Activated T-helper 2 cell treated with anti-CD3 and anti-CD28 coated beads, Interferon-gamma antibody, Interleukin-2, Interleukin-4, amounts not matched to agents 10 μg/mL and 5 μg/mL and 100 μg/mL, durations not matched to agents 14 hours and 24 hours and 36 hours (primary cell): Measurements from ENCODE around the gene FMN1. TPM values are rescaled to one million over a fixed set of nuclear protein-coding genes. Genes with fewer than 3 reads are reported as not detected.

Experiments used
- DNase-seq: peaks from one replicate; pipeline ENCODE4 v3.0.0; 2021; ENCODE audit warnings: low spot score
- H3K27ac Mint-ChIP-seq: one replicate; pipeline ENCODE4 v1.8.0; 2021; ENCODE audit warnings: mixed read lengths
- H3K27me3 Mint-ChIP-seq: one replicate; pipeline ENCODE4 v1.8.0; 2021; ENCODE audit warnings: low read depth, mixed read lengths
- H3K36me3 Mint-ChIP-seq: one replicate; pipeline ENCODE4 v1.8.0; 2021; ENCODE audit warnings: low read depth, mixed read lengths
- H3K4me1 Mint-ChIP-seq: one replicate; pipeline ENCODE4 v1.8.0; 2021; ENCODE audit warnings: low read depth, mixed read lengths
- H3K4me3 Mint-ChIP-seq: one replicate; pipeline ENCODE4 v1.8.0; 2021; ENCODE audit warnings: low read depth, mild to moderate bottlenecking, moderate library complexity, mixed read lengths
- H3K9me3 Mint-ChIP-seq: one replicate; pipeline ENCODE4 v1.8.0; 2021; ENCODE audit warnings: mixed read lengths
- intact Hi-C: fragments of 100-400 bp; cut with micrococcal nuclease; formaldehyde crosslinking; loops from one replicate; pipeline ENCODE4 v1.15.1; 2023
- total RNA-seq: library from RNA; stranded (reverse); gene quantifications from 2 replicates; pipeline ENCODE4 v1.2.3, GENCODE V29; 2022

Gene FMN1
- total RNA-seq, 1 donor from 2014 or later: 0.02 TPM

GRCh38 chr15:33016405-33017024 is 178.0 kb downstream of the FMN1 start:
- Mint-ChIP-seq H3K9me3 (no peaks in the 10 kb centered on the region), H3K27ac (no peak overlapping the region), H3K4me3 (no peak overlapping the region), H3K36me3 (no peaks in the 10 kb centered on the region), H3K27me3 (no peaks in the 10 kb centered on the region), H3K4me1 (peaks cover 4% of the 10 kb centered on the region)
- intact Hi-C loops: no loop called here
- DNase-seq: no peak

GRCh38 chr15:33014586-33014985 is 179.9 kb downstream of the FMN1 start:
- DNase-seq: no peak
- Mint-ChIP-seq H3K4me3 (no peak overlapping the region), H3K4me1 (peaks cover 4% of the 10 kb centered on the region), H3K27ac (no peak overlapping the region), H3K27me3 (peaks cover under 1% of the 10 kb centered on the region), H3K9me3 (no peaks in the 10 kb centered on the region), H3K36me3 (no peaks in the 10 kb centered on the region)
- intact Hi-C loops: no loop called here

DNA sequence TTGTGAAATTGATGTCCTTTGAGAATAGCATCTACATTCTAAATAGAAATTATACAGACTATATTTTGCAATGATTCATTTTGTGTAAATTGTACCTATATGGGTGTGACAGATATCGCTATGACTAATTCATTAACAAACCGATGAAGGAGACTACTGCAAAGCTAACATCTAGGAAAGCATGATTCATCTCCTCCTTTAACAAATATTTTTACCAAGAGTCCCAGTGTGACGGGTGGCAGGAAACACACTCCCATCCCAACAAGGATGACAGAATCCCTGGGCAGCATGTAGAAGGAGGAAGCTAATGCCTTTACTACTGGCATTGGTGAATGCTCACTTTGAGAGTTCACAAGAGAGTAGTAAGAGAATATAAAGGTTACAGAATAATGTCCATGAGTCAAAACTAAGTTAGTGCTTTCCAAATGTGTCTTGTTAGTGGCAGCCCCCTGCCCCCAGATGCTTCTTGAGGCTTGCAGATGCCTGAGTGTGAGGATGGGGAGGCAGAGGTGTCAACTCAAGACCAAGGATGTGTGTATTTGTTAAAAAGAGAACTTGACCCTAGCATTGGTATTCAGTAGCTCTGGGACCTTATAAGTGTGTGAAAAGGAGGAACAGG is 180.6 kb downstream of the FMN1 start:
- peaks cover 4% of the 10 kb centered on the region for H3K27me3 Mint-ChIP-seq
- H3K9me3 Mint-ChIP-seq: no peaks in the 10 kb centered on the region
- no peak for DNase-seq
- H3K4me1 Mint-ChIP-seq: peaks cover 4% of the 10 kb centered on the region
- no peak overlapping the region for H3K4me3 Mint-ChIP-seq
- no peak overlapping the region for H3K27ac Mint-ChIP-seq
- H3K36me3 Mint-ChIP-seq: no peaks in the 10 kb centered on the region
- intact Hi-C loops: no loop called here

DNA sequence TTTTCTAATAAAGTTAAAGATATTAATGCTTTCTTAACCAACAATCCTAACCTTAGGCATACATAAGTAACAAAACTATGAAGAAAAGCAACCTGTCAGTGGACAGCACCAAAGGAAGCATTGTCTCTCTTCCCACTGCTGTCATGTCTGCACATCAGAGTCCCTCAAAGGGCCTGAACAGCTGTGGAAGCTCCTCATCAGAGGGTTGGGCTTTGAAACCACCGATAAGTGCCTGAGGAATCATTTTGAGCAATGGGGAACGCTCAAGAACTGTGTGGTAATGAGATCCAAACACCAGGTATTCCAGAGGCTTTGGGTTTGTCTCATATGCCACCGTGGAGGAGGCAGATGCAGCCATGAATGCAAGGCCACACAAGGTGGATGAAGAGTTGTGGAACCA is 182.5 kb downstream of the FMN1 start:
- H3K4me1 Mint-ChIP-seq: peaks cover 4% of the 10 kb centered on the region
- H3K9me3 Mint-ChIP-seq: no peaks in the 10 kb centered on the region
- H3K36me3 Mint-ChIP-seq: no peaks in the 10 kb centered on the region
- DNase-seq: no peak
- intact Hi-C loops: no loop called here
- H3K4me3 Mint-ChIP-seq: no peak overlapping the region
- peaks cover 8% of the 10 kb centered on the region for H3K27me3 Mint-ChIP-seq
- H3K27ac Mint-ChIP-seq: no peak overlapping the region

DNA sequence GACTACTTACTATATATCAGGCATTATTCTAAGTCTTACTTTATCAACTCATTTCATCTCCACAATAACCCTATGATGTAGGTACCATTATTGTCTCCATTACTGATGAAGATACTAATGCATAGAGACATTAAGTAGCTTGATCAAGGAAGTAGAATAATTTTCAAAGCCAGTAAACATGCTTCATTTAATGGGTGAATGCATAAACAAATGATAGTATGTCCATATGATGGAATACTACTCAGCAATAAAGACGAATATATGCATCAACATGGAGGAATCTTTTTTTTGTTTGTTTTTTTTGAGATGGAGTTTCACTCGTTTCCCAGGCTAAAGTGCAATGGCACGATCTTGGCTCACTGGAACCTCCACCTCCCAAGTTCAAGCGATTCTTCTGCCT is 184.9 kb downstream of the FMN1 start:
- Mint-ChIP-seq H3K4me3 (no peak overlapping the region), H3K27me3 (peaks cover 17% of the 10 kb centered on the region), H3K36me3 (no peaks in the 10 kb centered on the region), H3K4me1 (no peaks in the 10 kb centered on the region), H3K9me3 (no peaks in the 10 kb centered on the region), H3K27ac (no peak overlapping the region)
- no peak for DNase-seq
- intact Hi-C loops: no loop called here

DNA sequence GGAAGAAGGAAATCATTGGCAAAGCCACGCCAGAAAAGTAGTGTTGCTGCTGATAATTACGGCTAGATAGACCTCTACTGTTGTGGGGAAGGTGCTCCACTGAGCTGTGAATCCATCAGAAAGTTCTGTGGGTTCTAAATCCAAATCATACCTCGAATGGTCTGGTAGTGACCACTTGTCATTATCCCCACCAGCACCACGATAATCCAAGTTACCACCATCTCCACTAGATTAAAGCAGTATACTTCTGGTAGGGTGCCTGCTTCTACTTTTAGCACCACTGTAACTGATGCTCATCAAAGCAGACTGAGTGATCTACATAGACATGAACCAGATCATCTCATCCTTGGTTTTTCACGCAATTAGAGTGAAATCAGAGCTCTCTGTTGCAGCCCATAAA is 185.5 kb downstream of the FMN1 start:
- DNase-seq: no peak
- Mint-ChIP-seq H3K4me3 (no peak overlapping the region), H3K36me3 (no peaks in the 10 kb centered on the region), H3K9me3 (no peaks in the 10 kb centered on the region), H3K4me1 (no peaks in the 10 kb centered on the region), H3K27me3 (peaks cover 17% of the 10 kb centered on the region), H3K27ac (no peak overlapping the region)
- intact Hi-C loops: no loop called here

- Mint-ChIP-seq H3K4me1 (no peaks in the 10 kb centered on the region), H3K36me3 (no peaks in the 10 kb centered on the region), H3K27ac (no peak overlapping the region), H3K9me3 (no peaks in the 10 kb centered on the region), H3K4me3 (no peak overlapping the region), H3K27me3 (peaks cover 17% of the 10 kb centered on the region)
- intact Hi-C loops: no loop called here
- DNase-seq: no peak
Observed at GRCh38 chr15:33008284-33008995, 186.1 kb downstream of the FMN1 start.

DNA sequence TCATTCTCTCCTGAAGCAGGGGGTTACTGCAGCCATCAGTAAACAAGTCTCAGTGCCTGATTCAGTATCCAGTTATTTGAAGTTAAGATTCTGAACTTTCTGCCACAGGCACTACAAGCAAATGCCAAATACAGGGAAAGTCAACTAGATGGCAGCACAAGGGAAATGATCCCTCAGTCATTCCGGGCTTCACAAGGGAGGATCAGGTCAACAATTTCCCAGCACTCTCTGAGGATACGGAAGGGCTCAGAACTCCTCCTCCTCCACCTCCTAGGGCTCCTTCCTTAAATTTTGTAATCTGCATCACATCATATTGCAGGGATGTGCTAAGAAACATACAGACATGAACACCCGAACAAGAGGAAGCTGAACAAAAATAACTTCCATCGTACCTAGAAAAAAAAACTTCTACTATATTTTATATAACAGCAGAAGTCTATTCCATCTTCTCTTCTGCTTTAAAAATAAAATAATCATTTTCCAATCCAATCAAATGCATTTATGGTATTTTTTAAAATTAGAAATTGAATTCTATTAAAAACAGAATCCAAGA is 187.1 kb downstream of the FMN1 start:
- H3K27me3 Mint-ChIP-seq: peaks cover 17% of the 10 kb centered on the region
- H3K4me3 Mint-ChIP-seq: no peak overlapping the region
- no peaks in the 10 kb centered on the region for H3K4me1 Mint-ChIP-seq
- H3K9me3 Mint-ChIP-seq: no peaks in the 10 kb centered on the region
- intact Hi-C loops: no loop called here
- no peaks in the 10 kb centered on the region for H3K36me3 Mint-ChIP-seq
- DNase-seq: no peak
- no peak overlapping the region for H3K27ac Mint-ChIP-seq

DNA sequence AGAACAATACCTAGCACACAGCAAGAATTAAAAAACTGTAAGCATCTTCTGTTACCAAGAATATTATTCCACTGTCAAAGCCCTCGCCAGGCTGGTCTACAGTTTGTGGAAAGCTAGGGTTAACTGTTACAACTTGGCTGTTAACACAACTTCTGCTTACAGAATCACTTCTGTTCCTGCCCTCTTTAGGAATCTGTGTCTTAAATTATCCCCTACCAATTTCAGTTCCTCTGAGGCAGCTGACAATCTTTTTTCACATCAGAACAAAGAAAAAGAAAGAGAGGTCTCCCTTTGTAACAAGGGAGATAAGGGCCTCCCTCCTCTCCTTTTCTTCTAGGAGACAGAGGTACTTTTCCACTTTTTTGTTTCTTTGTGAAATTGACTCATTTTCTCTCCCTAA is 188.9 kb downstream of the FMN1 start:
- Mint-ChIP-seq H3K27me3 (peaks cover 21% of the 10 kb centered on the region), H3K4me3 (no peak overlapping the region), H3K27ac (no peak overlapping the region), H3K36me3 (no peaks in the 10 kb centered on the region), H3K4me1 (no peaks in the 10 kb centered on the region), H3K9me3 (no peaks in the 10 kb centered on the region)
- no peak for DNase-seq
- intact Hi-C loops: no loop called here

DNA sequence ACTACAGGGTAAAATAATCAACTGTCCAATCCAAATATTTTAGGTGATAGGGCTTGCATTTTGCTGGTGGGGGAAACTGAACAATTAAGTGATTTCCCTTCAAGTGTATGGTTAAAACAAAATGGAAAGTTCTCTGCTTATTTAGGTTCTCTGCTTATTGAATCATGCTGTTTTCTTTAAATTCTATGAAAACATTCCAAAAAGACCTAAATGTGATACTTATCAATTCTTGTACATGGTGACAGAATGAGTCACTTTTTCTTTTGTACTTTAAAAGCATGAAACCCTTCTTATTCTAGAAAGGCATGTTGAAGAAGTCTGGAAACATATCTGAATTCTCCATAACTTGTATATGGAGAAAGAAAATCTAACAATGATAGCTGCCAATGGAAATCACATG is 192.6 kb downstream of the FMN1 start:
- Mint-ChIP-seq H3K4me1 (no peaks in the 10 kb centered on the region), H3K27me3 (peaks cover 18% of the 10 kb centered on the region), H3K27ac (no peak overlapping the region), H3K9me3 (no peaks in the 10 kb centered on the region), H3K4me3 (no peak overlapping the region), H3K36me3 (no peaks in the 10 kb centered on the region)
- no peak for DNase-seq
- intact Hi-C loops: no loop called here

DNA sequence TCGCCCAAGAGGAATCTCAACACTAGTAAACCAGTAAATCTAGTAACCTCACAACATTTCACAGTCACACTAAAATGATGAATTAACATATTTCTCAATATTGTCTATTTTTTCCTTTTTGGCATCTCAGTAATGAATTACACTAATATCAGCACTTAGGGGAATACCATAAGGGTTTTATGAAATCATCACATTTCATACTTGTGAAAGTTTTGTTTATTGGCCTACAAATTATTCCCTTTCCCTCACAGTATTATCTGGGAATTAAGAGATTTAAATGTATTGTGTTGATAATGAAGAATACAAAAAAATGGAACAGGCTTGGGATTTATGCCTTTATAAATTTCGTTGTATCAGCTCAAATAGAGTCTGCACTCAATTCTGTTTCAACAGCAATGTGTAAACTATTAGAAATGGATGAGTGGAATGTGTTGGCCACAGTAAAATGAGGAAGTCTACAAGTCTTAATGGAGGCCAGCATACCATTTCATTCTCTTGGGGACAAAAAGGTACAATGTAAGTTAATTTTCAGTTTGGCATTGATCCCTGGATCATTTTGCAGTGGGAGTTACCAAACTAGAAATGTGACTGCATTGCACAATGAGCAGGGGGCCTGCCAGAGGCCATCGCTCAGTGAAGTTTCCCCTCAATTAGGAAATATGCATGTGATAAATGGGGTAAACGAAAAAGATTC is 195.4 kb downstream of the FMN1 start:
- Mint-ChIP-seq H3K4me3 (no peak overlapping the region), H3K36me3 (no peaks in the 10 kb centered on the region), H3K4me1 (no peaks in the 10 kb centered on the region), H3K27me3 (peaks cover 11% of the 10 kb centered on the region), H3K9me3 (no peaks in the 10 kb centered on the region), H3K27ac (no peak overlapping the region)
- intact Hi-C loops: loop anchor here (5.0 kb wide), 1 partner anchor 337 kb away; no protein-coding TSS in a partner anchor
- no peak for DNase-seq

- intact Hi-C loops: loop anchor here (5.0 kb wide), 1 partner anchor 336 kb away; no protein-coding TSS in a partner anchor
- Mint-ChIP-seq H3K27me3 (peaks cover 14% of the 10 kb centered on the region), H3K4me3 (no peak overlapping the region)
Observed at GRCh38 chr15:32998182-32998581, 196.3 kb downstream of the FMN1 start.

More at GRCh38 chr15:32998182-32998581, 196.3 kb downstream of the FMN1 start:
- Mint-ChIP-seq H3K9me3 (no peaks in the 10 kb centered on the region), H3K27ac (no peak overlapping the region), H3K36me3 (no peaks in the 10 kb centered on the region), H3K4me1 (no peaks in the 10 kb centered on the region)
- no peak for DNase-seq
